Measurements from ENCODE around the gene CAPS.

Gene CAPS

GRCh38 chr19:5934774-5935472 lies 20.9 kb downstream of the CAPS start:
- no peak overlapping the region for H3K4me3 ChIP-seq (ENCODE audit: control insufficient read depth, low read depth, low read length)
- DNase-seq (ENCODE audit: low read depth), result peak; percentile 46
- no peak for TF ChIP-seq CTCF (IDR thresholded peaks at IDR 0.05; ENCODE audit: control insufficient read depth, insufficient read depth, low read depth, low read length, missing control alignments)

- DNase-seq (ENCODE audit: low read depth), result no peak
- no peak overlapping the region for H3K4me3 ChIP-seq (ENCODE audit: control insufficient read depth, low read depth, low read length)
- no peak for TF ChIP-seq CTCF (IDR thresholded peaks at IDR 0.05; ENCODE audit: control insufficient read depth, insufficient read depth, low read depth, low read length, missing control alignments)
Measured at GRCh38 chr19:5935473-5936291, 21.6 kb downstream of the CAPS start.

GRCh38 chr19:5936292-5936592 lies 22.2 kb downstream of the CAPS start:
- no peak for TF ChIP-seq CTCF (IDR thresholded peaks at IDR 0.05; ENCODE audit: control insufficient read depth, insufficient read depth, low read depth, low read length, missing control alignments)
- H3K4me3 ChIP-seq (ENCODE audit: control insufficient read depth, low read depth, low read length), result no peak overlapping the region

GRCh38 chr19:5937550-5937949 lies 23.5 kb downstream of the CAPS start:
- no peak for TF ChIP-seq CTCF (IDR thresholded peaks at IDR 0.05; ENCODE audit: control insufficient read depth, insufficient read depth, low read depth, low read length, missing control alignments)
- no peak for DNase-seq (ENCODE audit: low read depth)
- H3K4me3 ChIP-seq (ENCODE audit: control insufficient read depth, low read depth, low read length), result no peak overlapping the region

More at GRCh38 chr19:5936292-5936592, 22.2 kb downstream of the CAPS start:
- DNase-seq (ENCODE audit: low read depth), result no peak

- no peak for TF ChIP-seq CTCF (IDR thresholded peaks at IDR 0.05; ENCODE audit: control insufficient read depth, insufficient read depth, low read depth, low read length, missing control alignments)
- H3K4me3 ChIP-seq (ENCODE audit: control insufficient read depth, low read depth, low read length), result no peak overlapping the region
- no peak for DNase-seq (ENCODE audit: low read depth)
Measured at GRCh38 chr19:5940260-5941208, 26.5 kb downstream of the CAPS start.

- no peak for TF ChIP-seq CTCF (IDR thresholded peaks at IDR 0.05; ENCODE audit: control insufficient read depth, insufficient read depth, low read depth, low read length, missing control alignments)
- no peak overlapping the region for H3K4me3 ChIP-seq (ENCODE audit: control insufficient read depth, low read depth, low read length)
- DNase-seq (ENCODE audit: low read depth), result no peak
Measured at GRCh38 chr19:5941673-5942072, 27.6 kb downstream of the CAPS start.

Data from AG09309 (cell line).